K562 (cell line): ENCODE results near the gene DYSF. TPM values are rescaled to one million over a fixed set of nuclear protein-coding genes. Genes with fewer than 3 reads are reported as not detected.

Experiments used
- ATAC-seq: fragments of 200-7000 bp; cut with Tn5 transposase; 3 replicates; pipeline ENCODE4 v1.9.1; 2020; ENCODE audit warnings: moderate library complexity
- BruUV-seq: library from RNA; stranded (reverse); fragments of 400-500 nt; replicated peaks from 2 replicates; lab custom pipeline; 2021; lab: Mats Ljungman, UMichigan
- CTCF ChIA-PET: fragments of 300-600 bp; formaldehyde crosslinking; extraction: SDS; loops from one replicate; lab custom pipeline; 2021; ENCODE audit warnings: low intra/inter-chr PET ratio; lab: Yijun Ruan, JAX
- POLR2A ChIA-PET: fragments of 300-600, 350-650 bp; sonication (Branson Sonifier 250); formaldehyde crosslinking; extraction: SDS; loops from one replicate; lab custom pipeline; 2021; ENCODE audit warnings: antibody characterized with exemption, inconsistent platforms; lab: Yijun Ruan, JAX
- DNase-seq, 4 experiments: peaks; one replicate each; pipeline versions ENCODE4 v3.0.0 to v3.0.0-alpha.2; 2011 to 2018; ENCODE audit warnings: low spot score in 3 of 4, mixed read lengths in 3 of 4; ENCODE audit errors: extremely low read depth in 1 of 4
- FAIRE-seq: peaks from 2 replicates; lab custom pipeline; 2011; peaks lifted over from hg19 to GRCh38; lab: Jason Lieb, UNC
- H2AFZ ChIP-seq: 2 replicates; pipeline ENCODE4 v1.6.0; 2011; ENCODE audit warnings: low read depth, low read length, control low read depth, inconsistent platforms
- H3K27ac ChIP-seq: fragments of 200-600 bp; 3 replicates; pipeline ENCODE4 v1.8.0; 2011; ENCODE audit warnings: low read depth, mild to moderate bottlenecking, control low read depth, inconsistent platforms, low read length, moderate library complexity, mixed read lengths; ENCODE audit errors: extremely low read depth
- H3K27me3 ChIP-seq, 2 experiments: fragments of 300-600 bp in 1 of 2; 2 replicates in 1 of 2; 3 replicates in 1 of 2; pipeline versions ENCODE4 v1.6.0 to v1.8.0; 2011; ENCODE audit warnings: inconsistent platforms in 2 of 2, low read length in 2 of 2, mild to moderate bottlenecking in 1 of 2, mixed read lengths in 1 of 2, moderate library complexity in 1 of 2; ENCODE audit not compliant: control insufficient read depth in 2 of 2, insufficient read depth in 2 of 2
- H3K36me3 ChIP-seq: fragments of 300-600 bp; 3 replicates; pipeline ENCODE4 v1.8.0; 2011; ENCODE audit warnings: mild to moderate bottlenecking, low read length, inconsistent platforms; ENCODE audit not compliant: control insufficient read depth, insufficient read depth
- H3K4me1 ChIP-seq, 2 experiments: fragments of 200-600 bp in 1 of 2; replicated peaks in 1 of 2; 2 replicates in 1 of 2; 3 replicates in 1 of 2; pipeline versions ENCODE4 v1.5.1 to v1.8.0; 2011; ENCODE audit warnings: inconsistent platforms in 2 of 2, low read length in 2 of 2, mild to moderate bottlenecking in 1 of 2, mixed read lengths in 1 of 2, moderate library complexity in 1 of 2; ENCODE audit not compliant: control insufficient read depth in 2 of 2, insufficient read depth in 2 of 2
- H3K4me2 ChIP-seq: 2 replicates; pipeline ENCODE4 v1.6.1; 2011; ENCODE audit warnings: low read length, control low read depth, inconsistent platforms, mixed read lengths; ENCODE audit not compliant: insufficient read depth
- H3K4me3 ChIP-seq: fragments of 200-600 bp; sonication (generic), shearing (Covaris generic); 2 replicates; pipeline ENCODE4 v1.5.1; 2016; ENCODE audit warnings: control low read depth, inconsistent platforms
- H3K79me2 ChIP-seq: fragments of 200-600 bp; 3 replicates; pipeline ENCODE4 v1.8.0; 2011; ENCODE audit warnings: low read length, inconsistent platforms; ENCODE audit not compliant: control insufficient read depth, insufficient read depth
- H3K9ac ChIP-seq, 2 experiments: 2 replicates each; pipeline versions ENCODE4 v1.6.0 to v1.6.1; 2011; ENCODE audit warnings: low read depth in 2 of 2, low read length in 2 of 2, control low read depth in 1 of 2, inconsistent platforms in 1 of 2, mild to moderate bottlenecking in 1 of 2, mixed read lengths in 1 of 2; ENCODE audit not compliant: insufficient read depth in 1 of 2
- H3K9me1 ChIP-seq: one replicate; pipeline ENCODE4 v1.6.0; 2011; ENCODE audit warnings: inconsistent platforms, mild to moderate bottlenecking, low read length, moderate library complexity; ENCODE audit not compliant: control insufficient read depth, insufficient read depth
- H3K9me3 ChIP-seq: replicated peaks from 2 replicates; pipeline ENCODE4 v1.5.1; 2011; ENCODE audit warnings: low read depth, low read length, inconsistent platforms; ENCODE audit not compliant: control insufficient read depth, insufficient read depth
- H4K20me1 ChIP-seq: replicated peaks from 2 replicates; pipeline ENCODE4 v1.6.1; 2011; ENCODE audit warnings: low read length, inconsistent platforms, mixed read lengths; ENCODE audit not compliant: control insufficient read depth, insufficient read depth
- BHLHE40 ChIP-seq: IDR thresholded peaks from 2 replicates; pipeline ENCODE4 v1.6.1; 2011; ENCODE audit warnings: low read length, improper control_type of control experiment
- BRF1 ChIP-seq: IDR thresholded peaks from 3 replicates; pipeline ENCODE4 v1.6.1; 2011; ENCODE audit warnings: borderline replicate concordance, mild to moderate bottlenecking; ENCODE audit not compliant: insufficient read length; ENCODE audit errors: extremely low read depth
- IRF1 ChIP-seq: sonication (generic); formaldehyde crosslinking; IDR thresholded peaks from 2 replicates; pipeline ENCODE4 v1.8.0; 2022; ENCODE audit warnings: missing genetic modification reagents, mild to moderate bottlenecking, borderline replicate concordance
- MXI1 ChIP-seq: IDR thresholded peaks from 2 replicates; pipeline ENCODE4 v1.6.1; 2011; ENCODE audit warnings: low read depth, mild to moderate bottlenecking, improper control_type of control experiment, low read length
- NFYB ChIP-seq: IDR thresholded peaks from 2 replicates; pipeline ENCODE4 v1.6.1; 2011; ENCODE audit warnings: mild to moderate bottlenecking, moderate library complexity; ENCODE audit not compliant: insufficient read length; ENCODE audit errors: extremely low read depth
- NR2F6 ChIP-seq: fragments of 450-650 bp; formaldehyde crosslinking; IDR thresholded peaks from 2 replicates; pipeline ENCODE4 v1.4.0; 2020; ENCODE audit warnings: mild to moderate bottlenecking
- SIX5 ChIP-seq, 2 experiments: IDR thresholded peaks; 2 replicates each; pipeline ENCODE4 v1.6.1; 2011; ENCODE audit warnings: low read length in 2 of 2, borderline replicate concordance in 1 of 2, low read depth in 1 of 2, mild to moderate bottlenecking in 1 of 2, moderate library complexity in 1 of 2; ENCODE audit not compliant: insufficient read depth in 1 of 2
- TOE1 ChIP-seq, 2 experiments: fragments of 450-650 bp in 1 of 2; sonication (generic) in 1 of 2; formaldehyde crosslinking in 1 of 2; IDR thresholded peaks; 2 replicates each; pipeline versions ENCODE4 v1.7.1 to v1.8.0; 2016 to 2022; ENCODE audit warnings: borderline replicate concordance in 2 of 2, mild to moderate bottlenecking in 2 of 2, antibody characterized with exemption in 1 of 2, inconsistent platforms in 1 of 2, low read depth in 1 of 2, missing genetic modification reagents in 1 of 2, moderate library complexity in 1 of 2
- ZMIZ1 ChIP-seq, 2 experiments: fragments of 150-350 bp in 1 of 2; IDR thresholded peaks; 2 replicates each; pipeline ENCODE4 v1.6.1; 2012 to 2016; ENCODE audit warnings: low read depth in 2 of 2, low read length in 2 of 2, mild to moderate bottlenecking in 1 of 2, moderate library complexity in 1 of 2
- ZNF449 ChIP-seq: fragments of 250-450 bp; sonication (Bioruptor Pico); IDR thresholded peaks from 2 replicates; pipeline ENCODE4 v1.8.0; 2022; ENCODE audit warnings: moderate library complexity, mild to moderate bottlenecking, inconsistent platforms
- WGBS: fragments of 100-300 bp; shearing (Covaris generic); methylation state at CpG from one replicate; pipeline ENCODE4 v1.1.6; 2016; ENCODE audit warnings: low coverage, mixed read lengths; ENCODE audit not compliant: insufficient coverage; ENCODE audit errors: missing lambda C conversion rate; 5-methylcytosine and 5-hydroxymethylcytosine counted together
- in situ Hi-C: fragments of 300-500 bp; cut with MboI; formaldehyde crosslinking; loops from 4 replicates; pipeline ENCODE4 v1.15.0; 2018; ENCODE audit warnings: inconsistent platforms, mixed read lengths
- intact Hi-C: fragments of 100-400 bp; cut with micrococcal nuclease; formaldehyde crosslinking; loops from 2 replicates; pipeline ENCODE4 v1.14.2; 2022
- polyA plus RNA-seq, 8 experiments: library from polyadenylated mRNA; depleted of rRNA in 4 of 8; stranded (reverse) in 5 of 8; unstranded in 3 of 8; fragments of >200 nt; fragmentation: Nextera tagmentation in 2 of 8; fragmentation: Illumina TruSeq in 1 of 8; extraction: Ambion mirVana in 2 of 8; extraction: Trizol in 1 of 8; gene quantifications; 2 replicates each; pipeline versions ENCODE4 v1.2.1 to v1.2.3, GENCODE V29; 2011 to 2014; ENCODE audit warnings: inconsistent platforms in 1 of 8, missing spikeins in 1 of 8
- total RNA-seq, 7 experiments: library from RNA; depleted of rRNA in 6 of 7; stranded (reverse); fragments of >200 nt in 6 of 7; fragmentation: Illumina TruSeq in 2 of 7; extraction: Trizol in 2 of 7; gene quantifications; 2 replicates each; pipeline versions ENCODE4 v1.2.1 to v1.2.3, GENCODE V29; 2011 to 2021; ENCODE audit warnings: low replicate concordance in 1 of 7

DYSF gene
- total and polyA plus RNA-seq, 9 of the 15 experiments (the other 6 are each of a cell fraction or from before 2014, with no cell fraction given): 0.01 to 0.80 (median 0.29) TPM

GRCh38 chr2:71449343-71449742 lies 4.0 kb upstream of the DYSF start:
- Histone ChIP-seq H3K4me2 (no peak overlapping the region), H3K9ac (no peak overlapping the region), H3K79me2 (no peaks in the 10 kb centered on the region), H3K4me1 (peaks cover 12 to 18% of the 10 kb centered on the region in 2 experiments), H3K9me3 (no peaks in the 10 kb centered on the region), H3K36me3 (no peaks in the 10 kb centered on the region), H3K4me3 (no peak overlapping the region), H2AFZ (0 out of 2 replicates have a peak overlapping the region, but pooled peaks have one; percentile 25), H3K27me3 (no peaks in the 10 kb centered on the region), H3K9me1 (no peaks in the 10 kb centered on the region), H4K20me1 (no peaks in the 10 kb centered on the region), H3K27ac (no peak overlapping the region)
- ATAC-seq (no peak), FAIRE-seq (no peak), DNase-seq (no peak)
- ChIA-PET CTCF (no interaction called here), POLR2A (interaction anchor here (0.6 to 0.9 kb wide), 4 partner anchors 13 to 87 kb away, joined by 3 to 4 read pairs (median 4); no protein-coding TSS in a partner anchor)
- in situ Hi-C loops: no loop called here
- TF ChIP-seq IRF1 (CRISPR knock-in tag) (no peak), TOE1 (IDR thresholded peaks at IDR 0.05; ENCODE audit: borderline replicate concordance) (no peak), TOE1 (CRISPR knock-in tag; IDR thresholded peaks at IDR 0.05; ENCODE audit: borderline replicate concordance, low read depth) (no peak), NR2F6 (CRISPR knock-in tag) (no peak), ZNF449 (CRISPR knock-in tag) (no peak), SIX5 (IDR thresholded peaks at IDR 0.05; ENCODE audit: borderline replicate concordance in 1 of 2, insufficient read depth in 1 of 2, low read depth in 1 of 2, low read length in 2 of 2) (no peak), NFYB (no peak), ZMIZ1 (IDR thresholded peaks at IDR 0.05; ENCODE audit: low read depth in 2 of 2, low read length in 2 of 2) (no peak), BHLHE40 (no peak), BRF1 (no peak), MXI1 (no peak)
- WGBS: 34% methylated on average over 3 of the region's 3 CpGs
- BruUV-seq: no TSS peak
- intact Hi-C loops: no loop called here
